ENCODE data around the gene RASSF4.
"Not testable (repeated sequence)": the region's sequence is repeated elsewhere in the genome, so short reads cannot be mapped to it uniquely, and the experiment has no call there.

The RASSF4 gene

GRCh38 chr10:45006276-45007030, 46.9 kb downstream of the RASSF4 start:
- H3K4me3 ChIP-seq (ENCODE audit: low read length): no peak overlapping the region
- no peaks in the 10 kb centered on the region for H3K27me3 ChIP-seq (replicated peaks; ENCODE audit: control insufficient read depth, insufficient read depth, low read length)
- H3K4me1 ChIP-seq (ENCODE audit: control insufficient read depth, insufficient read depth, low read length): peaks cover 10% of the 10 kb centered on the region
- no peak for DNase-seq (ENCODE audit: low read depth)
- H3K36me3 ChIP-seq (ENCODE audit: control insufficient read depth, insufficient read depth, low read length, severe bottlenecking): peaks cover 22% of the 10 kb centered on the region
- H3K9ac ChIP-seq (ENCODE audit: low read length): no peak overlapping the region
- H3K9me3 ChIP-seq (ENCODE audit: control insufficient read depth, low read length): peaks cover 11% of the 10 kb centered on the region

- no peaks in the 10 kb centered on the region for H3K27me3 ChIP-seq (replicated peaks; ENCODE audit: control insufficient read depth, insufficient read depth, low read length)
- DNase-seq (ENCODE audit: low read depth): peak; percentile 95
- H3K9ac ChIP-seq (ENCODE audit: low read length): peak overlapping the region; percentile 26
- peaks cover 6% of the 10 kb centered on the region for H3K9me3 ChIP-seq (ENCODE audit: control insufficient read depth, low read length)
- H3K4me1 ChIP-seq (ENCODE audit: control insufficient read depth, insufficient read depth, low read length): peaks cover 4% of the 10 kb centered on the region
- H3K36me3 ChIP-seq (ENCODE audit: control insufficient read depth, insufficient read depth, low read length, severe bottlenecking): peaks cover 17% of the 10 kb centered on the region
- peak overlapping the region; percentile 30 for H3K4me3 ChIP-seq (ENCODE audit: low read length)
These were observed 49.0 kb downstream of the RASSF4 start for GRCh38 chr10:45008524-45009161.

- not testable (repeated sequence) for H3K4me1 ChIP-seq (ENCODE audit: control insufficient read depth, insufficient read depth, low read length); DNase-seq (ENCODE audit: low read depth); H3K27me3 ChIP-seq (replicated peaks; ENCODE audit: control insufficient read depth, insufficient read depth, low read length); H3K9me3 ChIP-seq (ENCODE audit: control insufficient read depth, low read length); H3K4me3 ChIP-seq (ENCODE audit: low read length); H3K9ac ChIP-seq (ENCODE audit: low read length); H3K36me3 ChIP-seq (ENCODE audit: control insufficient read depth, insufficient read depth, low read length, severe bottlenecking)
These were observed 55.0 kb downstream of the RASSF4 start for GRCh38 chr10:45014557-45014956.

- Histone ChIP-seq H3K27me3 (replicated peaks; ENCODE audit: control insufficient read depth, insufficient read depth, low read length) (no peaks in the 10 kb centered on the region), H3K4me3 (ENCODE audit: low read length) (no peak overlapping the region), H3K9me3 (ENCODE audit: control insufficient read depth, low read length) (no peaks in the 10 kb centered on the region), H3K4me1 (ENCODE audit: control insufficient read depth, insufficient read depth, low read length) (no peaks in the 10 kb centered on the region), H3K36me3 (ENCODE audit: control insufficient read depth, insufficient read depth, low read length, severe bottlenecking) (no peaks in the 10 kb centered on the region), H3K9ac (ENCODE audit: low read length) (no peak overlapping the region)
- DNase-seq (ENCODE audit: low read depth): no peak
These were observed 56.0 kb downstream of the RASSF4 start for GRCh38 chr10:45015590-45015989.

- Histone ChIP-seq H3K4me1 (ENCODE audit: control insufficient read depth, insufficient read depth, low read length) (no peaks in the 10 kb centered on the region), H3K4me3 (ENCODE audit: low read length) (no peak overlapping the region), H3K9me3 (ENCODE audit: control insufficient read depth, low read length) (peaks cover under 1% of the 10 kb centered on the region), H3K9ac (ENCODE audit: low read length) (no peak overlapping the region), H3K36me3 (ENCODE audit: control insufficient read depth, insufficient read depth, low read length, severe bottlenecking) (no peaks in the 10 kb centered on the region), H3K27me3 (replicated peaks; ENCODE audit: control insufficient read depth, insufficient read depth, low read length) (no peaks in the 10 kb centered on the region)
- DNase-seq (ENCODE audit: low read depth): no peak
These were observed 63.8 kb downstream of the RASSF4 start for GRCh38 chr10:45023426-45023825.

- no peaks in the 10 kb centered on the region for H3K27me3 ChIP-seq (replicated peaks; ENCODE audit: control insufficient read depth, insufficient read depth, low read length)
- H3K36me3 ChIP-seq (ENCODE audit: control insufficient read depth, insufficient read depth, low read length, severe bottlenecking): no peaks in the 10 kb centered on the region
- H3K4me1 ChIP-seq (ENCODE audit: control insufficient read depth, insufficient read depth, low read length): peaks cover 3% of the 10 kb centered on the region
- no peak overlapping the region for H3K4me3 ChIP-seq (ENCODE audit: low read length)
- DNase-seq (ENCODE audit: low read depth): no peak
- peaks cover 9% of the 10 kb centered on the region for H3K9me3 ChIP-seq (ENCODE audit: control insufficient read depth, low read length)
- no peak overlapping the region for H3K9ac ChIP-seq (ENCODE audit: low read length)
These were observed 74.7 kb downstream of the RASSF4 start for GRCh38 chr10:45034301-45034700.

- H3K9me3 ChIP-seq (ENCODE audit: control insufficient read depth, low read length): no peaks in the 10 kb centered on the region
- no peaks in the 10 kb centered on the region for H3K27me3 ChIP-seq (replicated peaks; ENCODE audit: control insufficient read depth, insufficient read depth, low read length)
- DNase-seq (ENCODE audit: low read depth): no peak
These were observed 76.1 kb downstream of the RASSF4 start for GRCh38 chr10:45035673-45036072.

GRCh38 chr10:45040921-45041542, 81.4 kb downstream of the RASSF4 start:
- Histone ChIP-seq H3K9ac (ENCODE audit: low read length) (no peak overlapping the region), H3K36me3 (ENCODE audit: control insufficient read depth, insufficient read depth, low read length, severe bottlenecking) (no peaks in the 10 kb centered on the region), H3K4me1 (ENCODE audit: control insufficient read depth, insufficient read depth, low read length) (no peaks in the 10 kb centered on the region), H3K4me3 (ENCODE audit: low read length) (no peak overlapping the region), H3K9me3 (ENCODE audit: control insufficient read depth, low read length) (no peaks in the 10 kb centered on the region), H3K27me3 (replicated peaks; ENCODE audit: control insufficient read depth, insufficient read depth, low read length) (no peaks in the 10 kb centered on the region)
- DNase-seq (ENCODE audit: low read depth): peak; percentile 9

More at GRCh38 chr10:45035673-45036072, 76.1 kb downstream of the RASSF4 start:
- Histone ChIP-seq H3K4me3 (ENCODE audit: low read length) (no peak overlapping the region), H3K36me3 (ENCODE audit: control insufficient read depth, insufficient read depth, low read length, severe bottlenecking) (no peaks in the 10 kb centered on the region), H3K9ac (ENCODE audit: low read length) (no peak overlapping the region), H3K4me1 (ENCODE audit: control insufficient read depth, insufficient read depth, low read length) (peaks cover 3% of the 10 kb centered on the region)

GRCh38 chr10:45044290-45044689, 84.7 kb downstream of the RASSF4 start:
- no peaks in the 10 kb centered on the region for H3K4me1 ChIP-seq (ENCODE audit: control insufficient read depth, insufficient read depth, low read length)
- H3K27me3 ChIP-seq (replicated peaks; ENCODE audit: control insufficient read depth, insufficient read depth, low read length): no peaks in the 10 kb centered on the region
- no peak overlapping the region for H3K9ac ChIP-seq (ENCODE audit: low read length)
- no peaks in the 10 kb centered on the region for H3K9me3 ChIP-seq (ENCODE audit: control insufficient read depth, low read length)
- H3K4me3 ChIP-seq (ENCODE audit: low read length): no peak overlapping the region
- no peaks in the 10 kb centered on the region for H3K36me3 ChIP-seq (ENCODE audit: control insufficient read depth, insufficient read depth, low read length, severe bottlenecking)
- no peak for DNase-seq (ENCODE audit: low read depth)
